Heart left ventricle (tissue), 13 donors: Measurements from ENCODE around the gene GHRL.

ENCODE experiments used
- CTCF ChIP-seq, 12 donors: fragments of 200-600 bp; sonication (generic) in 4 of 12; IDR thresholded peaks; one replicate each; pipeline versions ENCODE4 v1.5.0 to v1.8.0; 2018 to 2022; ENCODE audit warnings: antibody characterized with exemption in 12 of 12, mild to moderate bottlenecking in 5 of 12
- POLR2A ChIP-seq, 2 donors: fragments of 450-650 bp; IDR thresholded peaks; one replicate each; pipeline ENCODE4 v1.6.1; 2017; ENCODE audit warnings: antibody characterized with exemption in 2 of 2, mild to moderate bottlenecking in 2 of 2, moderate library complexity in 2 of 2
- donor health status: ischemic (EF 13 %, LVEDD 7.1; RV severe dilation, severe dysfunction).
- donor health status: DM: no; HTN: yes; CAD: no.
- donor health status: DM: no; HTN: no; CAD: no.
- donor health status: ischemic (EF 25% LVEDD 6.9; RV normal size, moderate dysfunction).
- donor health status: ischemic (EF 25% LVEDD 5.7; RV mildly dilated, moderate dysfunction).
- donor health status: ischemic (EF 35%, LVEDD 5.7; RV mildly dilated, moderate dysfunction).
- donor health status: nonischemic (EF 11% LVEDD 7.7; RV severe dilation, severe dysfunction).
- donor health status: DM: yes; HTN: yes; CAD: no.
- donor health status: PGD.
- donor health status: ischemic (EF 29% LVEDD 5.4; RV normal size, mild dysfunction).
- donor health status: nonischemic (EF 23%, LVEDD 6.1; RV moderate dilation, normal function).

- no peak for TF ChIP-seq CTCF (IDR thresholded peaks at IDR 0.05)
- no peak for TF ChIP-seq POLR2A (IDR thresholded peaks at IDR 0.05)
Observed at GRCh38 chr3:10284496-10284895, 8.3 kb downstream of the GHRL start.
